ENCODE measurements around the gene IGFL4. TPM values are rescaled to one million over a fixed set of nuclear protein-coding genes. Genes with fewer than 3 reads are reported as not detected.
A peak's percentile ranks its signal among the peaks of the same experiment; 100 is the strongest.

Gene IGFL4
- total RNA-seq, 1 experiment from 2014 or later: not detected

DNA sequence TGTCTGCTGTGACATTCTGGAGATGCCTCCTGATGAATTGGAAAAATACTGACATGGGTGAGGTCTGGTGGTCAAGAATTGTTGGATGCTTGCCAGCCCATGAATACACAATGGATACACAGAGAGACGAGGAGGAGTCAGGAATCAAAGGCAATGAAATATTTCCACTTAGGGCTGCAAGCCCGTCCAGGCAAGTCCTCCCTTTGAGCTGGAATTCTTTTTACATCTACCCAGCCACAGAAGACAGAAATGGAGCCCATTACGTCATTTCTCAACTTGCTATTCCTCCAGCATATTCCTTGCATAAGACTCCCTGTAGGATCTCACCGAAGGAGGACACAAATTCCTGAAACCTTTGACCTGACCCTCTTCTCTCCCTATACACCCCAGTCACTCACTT is 15.7 kb upstream of the IGFL4 start:
- peaks cover 46% of the 10 kb centered on the region for H3K27me3 ChIP-seq (ENCODE audit: low read length)
- H3K36me3 ChIP-seq (ENCODE audit: low read depth, low read length): no peaks in the 10 kb centered on the region
- intact Hi-C loops (cut with micrococcal nuclease): no loop called here
- TF ChIP-seq, protein P1, sequence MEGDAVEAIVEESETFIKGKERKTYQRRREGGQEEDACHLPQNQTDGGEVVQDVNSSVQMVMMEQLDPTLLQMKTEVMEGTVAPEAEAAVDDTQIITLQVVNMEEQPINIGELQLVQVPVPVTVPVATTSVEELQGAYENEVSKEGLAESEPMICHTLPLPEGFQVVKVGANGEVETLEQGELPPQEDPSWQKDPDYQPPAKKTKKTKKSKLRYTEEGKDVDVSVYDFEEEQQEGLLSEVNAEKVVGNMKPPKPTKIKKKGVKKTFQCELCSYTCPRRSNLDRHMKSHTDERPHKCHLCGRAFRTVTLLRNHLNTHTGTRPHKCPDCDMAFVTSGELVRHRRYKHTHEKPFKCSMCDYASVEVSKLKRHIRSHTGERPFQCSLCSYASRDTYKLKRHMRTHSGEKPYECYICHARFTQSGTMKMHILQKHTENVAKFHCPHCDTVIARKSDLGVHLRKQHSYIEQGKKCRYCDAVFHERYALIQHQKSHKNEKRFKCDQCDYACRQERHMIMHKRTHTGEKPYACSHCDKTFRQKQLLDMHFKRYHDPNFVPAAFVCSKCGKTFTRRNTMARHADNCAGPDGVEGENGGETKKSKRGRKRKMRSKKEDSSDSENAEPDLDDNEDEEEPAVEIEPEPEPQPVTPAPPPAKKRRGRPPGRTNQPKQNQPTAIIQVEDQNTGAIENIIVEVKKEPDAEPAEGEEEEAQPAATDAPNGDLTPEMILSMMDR (conservative IDR thresholded peaks at IDR 0.05; ENCODE audit: low read depth, low read length): no peak
- TF ChIP-seq EZH2phosphoT487 (IDR thresholded peaks at IDR 0.05; ENCODE audit: borderline replicate concordance, low read length): no peak
- TF ChIP-seq EZH2 (IDR thresholded peaks at IDR 0.05; ENCODE audit: low read length, unreplicated experiment): no peak
- H3K27ac ChIP-seq (ENCODE audit: low read length): no peak overlapping the region
- no peaks in the 10 kb centered on the region for H3F3A ChIP-seq (ENCODE audit: low read length, unreplicated experiment)
- no TSS peak for BruUV-seq (replicated peaks)
- no peak overlapping the region for H2AFZ ChIP-seq (ENCODE audit: low read length)
- H3K9me2 ChIP-seq (replicated peaks; ENCODE audit: low read length): no peaks in the 10 kb centered on the region
- H3K79me2 ChIP-seq (ENCODE audit: low read length): no peaks in the 10 kb centered on the region
- ChIA-PET POLR2A (ENCODE audit: unreplicated experiment) (no interaction called here), CTCF (no interaction called here)
- no peak for DNase-seq
- no peak overlapping the region for H3K4me2 ChIP-seq (ENCODE audit: low read length)
- H3K4me3 ChIP-seq (ENCODE audit: low read length): no peak overlapping the region
- H3K9ac ChIP-seq (ENCODE audit: low read length): no peak overlapping the region
- no peaks in the 10 kb centered on the region for H3K9me3 ChIP-seq (ENCODE audit: low read length)
- no peak for ATAC-seq
- H3K4me1 ChIP-seq (ENCODE audit: insufficient read depth, low read length): no peaks in the 10 kb centered on the region
- no peaks in the 10 kb centered on the region for H4K20me1 ChIP-seq (ENCODE audit: low read length)

DNA sequence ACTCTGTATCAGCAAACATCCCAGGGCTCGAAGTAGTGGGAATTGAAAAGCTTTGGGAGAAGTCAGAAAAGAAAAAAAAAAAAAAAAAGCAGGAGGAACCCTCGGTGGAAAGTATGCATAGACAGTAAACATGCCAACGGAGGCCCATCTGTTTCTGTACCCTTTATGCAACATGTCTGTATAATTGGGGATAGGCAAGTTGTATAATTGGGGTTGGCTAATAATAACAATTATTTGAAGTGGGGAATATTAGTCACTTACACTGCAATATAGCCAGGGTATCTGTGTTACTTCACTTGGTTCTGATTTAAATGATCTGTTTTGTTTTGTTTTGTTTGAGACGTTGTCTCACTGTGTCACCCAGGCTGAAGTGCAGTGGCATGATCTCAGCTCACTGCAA is 12.1 kb upstream of the IGFL4 start:
- Histone ChIP-seq H3K4me2 (ENCODE audit: low read length) (no peak overlapping the region), H3F3A (ENCODE audit: low read length, unreplicated experiment) (no peaks in the 10 kb centered on the region), H3K9ac (ENCODE audit: low read length) (no peak overlapping the region), H3K27ac (ENCODE audit: low read length) (no peak overlapping the region), H3K27me3 (ENCODE audit: low read length) (peaks cover 20% of the 10 kb centered on the region; the same call in 1 of the 2 replicates), H4K20me1 (ENCODE audit: low read length) (no peaks in the 10 kb centered on the region), H3K79me2 (ENCODE audit: low read length) (no peaks in the 10 kb centered on the region), H3K36me3 (ENCODE audit: low read depth, low read length) (no peaks in the 10 kb centered on the region), H3K4me1 (ENCODE audit: insufficient read depth, low read length) (no peaks in the 10 kb centered on the region), H3K9me3 (ENCODE audit: low read length) (no peaks in the 10 kb centered on the region), H3K9me2 (replicated peaks; ENCODE audit: low read length) (no peaks in the 10 kb centered on the region), H3K4me3 (ENCODE audit: low read length) (no peak overlapping the region), H2AFZ (ENCODE audit: low read length) (no peak overlapping the region)
- ATAC-seq: no peak
- intact Hi-C loops (cut with micrococcal nuclease): no loop called here
- CTCF ChIA-PET: interaction anchor here (0.6 kb wide), 1 partner anchor 24 kb away, joined by 10 read pairs; no protein-coding TSS in a partner anchor
- no peak for TF ChIP-seq EZH2phosphoT487 (IDR thresholded peaks at IDR 0.05; ENCODE audit: borderline replicate concordance, low read length)
- TF ChIP-seq, protein P1 (conservative IDR thresholded peaks at IDR 0.05; ENCODE audit: low read depth, low read length): no peak
- TF ChIP-seq EZH2 (IDR thresholded peaks at IDR 0.05; ENCODE audit: low read length, unreplicated experiment): no peak
- POLR2A ChIA-PET (ENCODE audit: unreplicated experiment): no interaction called here
- no TSS peak for BruUV-seq (replicated peaks)
- DNase-seq: no peak

DNA sequence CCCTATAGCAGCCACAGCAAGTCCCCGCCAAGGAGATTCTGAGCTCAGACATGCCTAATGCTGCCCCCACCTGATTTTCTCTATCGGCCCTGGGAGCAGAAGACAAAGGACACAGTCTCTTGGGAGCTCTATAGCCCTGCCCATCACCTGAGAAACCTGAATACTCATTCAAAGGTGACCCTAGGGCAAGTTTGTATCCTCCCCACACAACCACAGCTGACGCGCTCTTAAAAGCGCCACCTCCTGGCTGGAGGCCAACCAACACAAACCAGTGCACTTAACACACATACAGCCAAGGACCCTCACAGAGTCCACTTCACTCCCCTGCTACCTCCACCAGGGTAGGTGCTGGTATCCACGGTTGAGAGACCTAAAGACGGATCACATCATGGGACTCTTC is 8.8 kb upstream of the IGFL4 start:
- Histone ChIP-seq H3K4me1 (ENCODE audit: insufficient read depth, low read length) (no peaks in the 10 kb centered on the region), H3K9me2 (replicated peaks; ENCODE audit: low read length) (no peaks in the 10 kb centered on the region), H3K27me3 (ENCODE audit: low read length) (peaks cover 32% of the 10 kb centered on the region; the same call in 1 of the 2 replicates), H3K4me2 (ENCODE audit: low read length) (no peak overlapping the region), H3K36me3 (ENCODE audit: low read depth, low read length) (no peaks in the 10 kb centered on the region), H3K9ac (ENCODE audit: low read length) (no peak overlapping the region), H3K4me3 (ENCODE audit: low read length) (no peak overlapping the region), H3K79me2 (ENCODE audit: low read length) (no peaks in the 10 kb centered on the region), H3K9me3 (ENCODE audit: low read length) (no peaks in the 10 kb centered on the region), H3F3A (ENCODE audit: low read length, unreplicated experiment) (no peaks in the 10 kb centered on the region), H2AFZ (ENCODE audit: low read length) (no peak overlapping the region), H4K20me1 (ENCODE audit: low read length) (no peaks in the 10 kb centered on the region), H3K27ac (ENCODE audit: low read length) (no peak overlapping the region)
- ATAC-seq (no peak), DNase-seq (no peak)
- CTCF ChIA-PET: no interaction called here
- POLR2A ChIA-PET (ENCODE audit: unreplicated experiment): no interaction called here
- intact Hi-C loops (cut with micrococcal nuclease): no loop called here
- no TSS peak for BruUV-seq (replicated peaks)
- no peak for TF ChIP-seq EZH2phosphoT487 (IDR thresholded peaks at IDR 0.05; ENCODE audit: borderline replicate concordance, low read length)
- TF ChIP-seq, protein P1 (conservative IDR thresholded peaks at IDR 0.05; ENCODE audit: low read depth, low read length): peak; percentile 33; the same call in 1 of the 2 replicates
- TF ChIP-seq EZH2 (IDR thresholded peaks at IDR 0.05; ENCODE audit: low read length, unreplicated experiment): no peak
